Urinary bladder (tissue), 4 donors: Measurements from ENCODE around the gene SRGAP2. TPM values are rescaled to one million over a fixed set of nuclear protein-coding genes. Genes with fewer than 3 reads are reported as not detected.
"Not testable (repeated sequence)": the region's sequence is repeated elsewhere in the genome, so short reads cannot be mapped to it uniquely, and the experiment has no call there.

ENCODE experiments used
- DNase-seq: peaks from one replicate; pipeline ENCODE4 v3.0.0-alpha.2; 2015; ENCODE audit errors: extremely low spot score
- H3K27ac ChIP-seq: one replicate; pipeline ENCODE4 v1.5.1; 2013; ENCODE audit warnings: low read depth, mild to moderate bottlenecking, moderate library complexity
- H3K36me3 ChIP-seq: one replicate; pipeline ENCODE4 v1.6.1; 2013; ENCODE audit warnings: mild to moderate bottlenecking, moderate library complexity; ENCODE audit not compliant: insufficient read depth
- H3K4me1 ChIP-seq: one replicate; pipeline ENCODE4 v1.6.1; 2013; ENCODE audit warnings: mild to moderate bottlenecking, moderate library complexity; ENCODE audit not compliant: insufficient read depth
- H3K4me3 ChIP-seq: one replicate; pipeline ENCODE4 v1.5.1; 2013; ENCODE audit warnings: low read depth, low read length
- WGBS: extraction: QIAGEN DNeasy Blood & Tissue Kit; methylation state at CpG from one replicate; pipeline ENCODE4 v1.1.7; 2013; 5-methylcytosine and 5-hydroxymethylcytosine counted together
- polyA plus RNA-seq: library from polyadenylated mRNA; stranded (reverse); fragments of 200-250 nt; gene quantifications from one replicate; pipeline ENCODE4 v1.2.3, GENCODE V29; 2013
- total RNA-seq: library from RNA; depleted of rRNA; stranded (reverse); fragments of >200 nt; gene quantifications from one replicate; pipeline ENCODE4 v1.2.3, GENCODE V29; 2014
- donor health status: healthy with polysubstance abuse.
- donor health status: healthy.

SRGAP2 gene
- total and polyA plus RNA-seq, 2 donors: 23.0 to 71.5 TPM

- not testable (repeated sequence) for H3K4me3 ChIP-seq, DNase-seq, H3K27ac ChIP-seq, H3K36me3 ChIP-seq, H3K4me1 ChIP-seq
- no CpG with 5 or more reads among the region's 3 CpGs for WGBS
These were observed 17.6 kb upstream of the SRGAP2 start for GRCh38 chr1:206185778-206186177.

- not testable (repeated sequence) for H3K36me3 ChIP-seq
These were observed 16.5 kb upstream of the SRGAP2 start for GRCh38 chr1:206186826-206187225.

GRCh38 chr1:206195182-206195581 is 8.2 kb upstream of the SRGAP2 start:
- whole genome bisulfite sequencing: no CpG with 5 or more reads among the region's 2 CpGs
- H3K27ac ChIP-seq, DNase-seq, H3K36me3 ChIP-seq, H3K4me3 ChIP-seq, H3K4me1 ChIP-seq: not testable (repeated sequence)

More at GRCh38 chr1:206186826-206187225, 16.5 kb upstream of the SRGAP2 start:
- DNase-seq, H3K4me3 ChIP-seq, H3K4me1 ChIP-seq, H3K27ac ChIP-seq: not testable (repeated sequence)
- WGBS: 95% methylated on average over 2 of the region's 4 CpGs

GRCh38 chr1:206196748-206197424 is 6.5 kb upstream of the SRGAP2 start:
- H3K36me3 ChIP-seq, H3K27ac ChIP-seq: not testable (repeated sequence)

GRCh38 chr1:206202789-206203363 is 465 bp upstream of the SRGAP2 start, which contains the start of gene FAM72A:
FAM72A (minus strand) TSS chr1:206202839; CDS start chr1:206202025, 814 bp downstream.
- H3K27ac ChIP-seq, H3K4me3 ChIP-seq, H3K4me1 ChIP-seq, H3K36me3 ChIP-seq: not testable (repeated sequence)
- DNase-seq: peak; percentile 99
- under 1% methylated on average over 21 of the region's 36 CpGs for WGBS

More at GRCh38 chr1:206196748-206197424, 6.5 kb upstream of the SRGAP2 start:
- H3K4me1 ChIP-seq, DNase-seq, H3K4me3 ChIP-seq: not testable (repeated sequence)
- 49% methylated on average over 3 of the region's 3 CpGs for WGBS

GRCh38 chr1:206204159-206204511 is 794 bp downstream of the SRGAP2 start:
- not testable (repeated sequence) for H3K27ac ChIP-seq, H3K4me1 ChIP-seq, H3K4me3 ChIP-seq, DNase-seq, H3K36me3 ChIP-seq
- WGBS: 0% methylated on average over 4 of the region's 25 CpGs

- peak overlapping the region; percentile 40 for H3K4me3 ChIP-seq
- not testable (repeated sequence) for DNase-seq, H3K36me3 ChIP-seq, H3K4me1 ChIP-seq, H3K27ac ChIP-seq
- 1% methylated on average over 21 of the region's 25 CpGs for WGBS
These were observed 1.5 kb downstream of the SRGAP2 start for GRCh38 chr1:206204871-206205270.

GRCh38 chr1:206205569-206205968 is 2.2 kb downstream of the SRGAP2 start:
- DNase-seq, H3K36me3 ChIP-seq, H3K4me1 ChIP-seq, H3K4me3 ChIP-seq, H3K27ac ChIP-seq: not testable (repeated sequence)
- WGBS: 0% methylated on average over 17 of the region's 31 CpGs

GRCh38 chr1:206210802-206211201 is 7.5 kb downstream of the SRGAP2 start:
- H3K4me1 ChIP-seq, DNase-seq, H3K27ac ChIP-seq, H3K36me3 ChIP-seq, H3K4me3 ChIP-seq: not testable (repeated sequence)
- no CpG with 5 or more reads among the region's 1 CpG for WGBS

- H3K4me3 ChIP-seq, H3K27ac ChIP-seq, DNase-seq, H3K4me1 ChIP-seq, H3K36me3 ChIP-seq: not testable (repeated sequence)
- WGBS: 86% methylated on average over 4 of the region's 7 CpGs
These were observed 12.5 kb downstream of the SRGAP2 start for GRCh38 chr1:206215600-206216392.

- not testable (repeated sequence) for DNase-seq, H3K4me1 ChIP-seq, H3K27ac ChIP-seq, H3K36me3 ChIP-seq, H3K4me3 ChIP-seq
- WGBS: 100% methylated on average over 2 of the region's 3 CpGs
These were observed 14.9 kb downstream of the SRGAP2 start for GRCh38 chr1:206218285-206218684.

GRCh38 chr1:206218765-206219164 is 15.4 kb downstream of the SRGAP2 start:
- H3K36me3 ChIP-seq, DNase-seq, H3K27ac ChIP-seq, H3K4me3 ChIP-seq, H3K4me1 ChIP-seq: not testable (repeated sequence)
- no CpG with 5 or more reads among the region's 2 CpGs for WGBS

- WGBS: 33% methylated on average over 5 of the region's 13 CpGs
- H3K27ac ChIP-seq, DNase-seq, H3K36me3 ChIP-seq, H3K4me3 ChIP-seq, H3K4me1 ChIP-seq: not testable (repeated sequence)
These were observed 16.4 kb downstream of the SRGAP2 start for GRCh38 chr1:206219514-206220331.
